AG09319 (cell line): ENCODE data around the gene CST9.
"Not testable (repeated sequence)": the region's sequence is repeated elsewhere in the genome, so short reads cannot be mapped to it uniquely, and the experiment has no call there.

Experiments
- DNase-seq: peaks from one replicate; pipeline ENCODE4 v3.0.0-alpha.2; 2010; ENCODE audit warnings: low read depth; ENCODE audit errors: extremely low read depth
- TF ChIP-seq, protein P1 (sequence below): IDR thresholded peaks from 2 replicates; pipeline ENCODE4 v1.5.1; 2011; ENCODE audit warnings: low read depth, mild to moderate bottlenecking, inconsistent platforms, low read length, moderate library complexity

Gene CST9

GRCh38 chr20:23636908-23637281, 31.2 kb upstream of the CST9 start:
- TF ChIP-seq, protein P1, sequence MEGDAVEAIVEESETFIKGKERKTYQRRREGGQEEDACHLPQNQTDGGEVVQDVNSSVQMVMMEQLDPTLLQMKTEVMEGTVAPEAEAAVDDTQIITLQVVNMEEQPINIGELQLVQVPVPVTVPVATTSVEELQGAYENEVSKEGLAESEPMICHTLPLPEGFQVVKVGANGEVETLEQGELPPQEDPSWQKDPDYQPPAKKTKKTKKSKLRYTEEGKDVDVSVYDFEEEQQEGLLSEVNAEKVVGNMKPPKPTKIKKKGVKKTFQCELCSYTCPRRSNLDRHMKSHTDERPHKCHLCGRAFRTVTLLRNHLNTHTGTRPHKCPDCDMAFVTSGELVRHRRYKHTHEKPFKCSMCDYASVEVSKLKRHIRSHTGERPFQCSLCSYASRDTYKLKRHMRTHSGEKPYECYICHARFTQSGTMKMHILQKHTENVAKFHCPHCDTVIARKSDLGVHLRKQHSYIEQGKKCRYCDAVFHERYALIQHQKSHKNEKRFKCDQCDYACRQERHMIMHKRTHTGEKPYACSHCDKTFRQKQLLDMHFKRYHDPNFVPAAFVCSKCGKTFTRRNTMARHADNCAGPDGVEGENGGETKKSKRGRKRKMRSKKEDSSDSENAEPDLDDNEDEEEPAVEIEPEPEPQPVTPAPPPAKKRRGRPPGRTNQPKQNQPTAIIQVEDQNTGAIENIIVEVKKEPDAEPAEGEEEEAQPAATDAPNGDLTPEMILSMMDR = no peak
- no peak for DNase-seq

DNA sequence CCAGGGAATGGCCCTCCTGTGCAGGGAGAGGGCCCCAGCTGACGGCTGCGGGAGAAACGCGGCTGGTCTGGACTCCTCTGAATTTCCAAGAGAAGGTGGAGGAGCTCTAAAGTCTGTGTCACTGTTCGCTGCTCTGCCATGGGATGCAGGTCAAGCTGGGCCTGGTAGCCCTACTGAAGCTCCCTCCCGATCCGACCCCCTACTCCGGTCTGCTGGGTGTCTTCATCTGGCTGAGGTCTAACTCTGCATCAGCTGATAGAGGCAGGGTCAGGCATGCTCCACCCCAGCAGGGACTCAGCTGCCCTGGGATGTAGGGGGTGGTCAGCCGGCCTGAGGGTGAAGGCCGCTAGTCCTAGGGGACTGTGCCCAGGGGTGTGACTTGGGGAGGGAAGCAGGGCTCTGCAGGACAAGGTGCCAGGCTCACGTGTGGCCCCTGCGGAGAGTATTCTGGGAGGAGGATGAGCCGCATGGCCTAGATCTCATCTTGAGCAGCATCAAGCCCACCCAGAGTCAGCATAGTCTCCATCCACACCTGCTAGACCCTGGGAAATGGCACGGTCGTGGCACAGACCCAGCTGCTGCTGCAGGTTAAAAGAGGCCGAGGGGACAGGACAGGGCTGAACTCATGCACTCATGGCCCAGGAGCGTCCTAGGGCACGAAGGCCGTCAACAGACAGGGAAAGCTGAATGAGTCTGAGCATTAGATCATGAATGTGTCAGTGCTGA, 30.6 kb upstream of the CST9 start:
- DNase-seq = no peak
- TF ChIP-seq, protein P1 = no peak

GRCh38 chr20:23635768-23636090, 30.0 kb upstream of the CST9 start:
- DNase-seq = not testable (repeated sequence)

GRCh38 chr20:23634985-23635767, 29.5 kb upstream of the CST9 start:
- no peak for DNase-seq
- TF ChIP-seq, protein P1 = no peak

DNA sequence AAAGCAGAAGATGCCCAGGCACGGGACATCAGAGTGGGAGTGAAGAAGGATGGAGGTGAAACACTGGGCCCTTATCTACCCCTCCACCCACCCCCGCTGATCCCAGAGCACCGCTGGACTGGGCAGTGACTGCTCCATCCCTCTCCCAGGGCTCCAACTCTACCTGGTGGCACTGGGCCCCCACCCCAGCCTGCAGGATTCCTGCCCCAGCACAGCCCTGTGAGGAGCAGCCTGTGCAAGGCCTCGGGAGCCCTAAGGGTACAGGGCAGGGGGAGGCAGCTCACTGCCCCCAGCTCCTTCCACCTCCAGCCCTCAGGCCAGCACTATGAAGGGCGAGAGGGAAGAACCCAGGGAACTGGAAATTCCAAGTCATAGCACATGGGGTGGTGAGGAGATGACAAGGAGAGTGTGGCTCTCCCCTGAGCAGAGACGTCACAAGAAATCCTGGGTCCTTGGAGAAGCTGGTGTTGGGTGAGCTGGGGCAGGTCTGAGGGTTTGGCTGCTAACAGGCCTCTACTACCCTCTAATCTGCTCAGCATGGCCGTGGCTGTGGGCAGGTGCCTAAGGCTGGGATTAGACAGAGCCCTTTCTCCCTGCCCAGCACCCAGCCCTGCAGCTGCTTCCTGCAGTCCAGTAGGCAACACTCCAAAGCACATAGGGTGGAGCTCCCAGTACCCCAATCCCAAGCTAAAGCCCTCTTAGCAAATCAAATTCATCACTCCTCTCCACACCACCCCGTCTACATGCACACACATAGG, 28.5 kb upstream of the CST9 start:
- TF ChIP-seq, protein P1 = no peak
- no peak for DNase-seq

GRCh38 chr20:23632711-23633573, 27.2 kb upstream of the CST9 start:
- TF ChIP-seq, protein P1 = no peak
- no peak for DNase-seq

- TF ChIP-seq, protein P1 = no peak
- DNase-seq = no peak
Measured at GRCh38 chr20:23631981-23632710, 26.4 kb upstream of the CST9 start.
